GM18508 (cell line): ENCODE results near the gene PNMA8A.
"Not testable (repeated sequence)": the region's sequence is repeated elsewhere in the genome, so short reads cannot be mapped to it uniquely, and the experiment has no call there.

ENCODE experiments used
- ATAC-seq: cut with Tn5 transposase; IDR thresholded peaks from one replicate; pipeline ENCODE4 v1.9.1; 2021; ENCODE audit warnings: moderate number of reproducible peaks; ENCODE audit not compliant: insufficient read depth, unreplicated experiment

The PNMA8A gene

DNA sequence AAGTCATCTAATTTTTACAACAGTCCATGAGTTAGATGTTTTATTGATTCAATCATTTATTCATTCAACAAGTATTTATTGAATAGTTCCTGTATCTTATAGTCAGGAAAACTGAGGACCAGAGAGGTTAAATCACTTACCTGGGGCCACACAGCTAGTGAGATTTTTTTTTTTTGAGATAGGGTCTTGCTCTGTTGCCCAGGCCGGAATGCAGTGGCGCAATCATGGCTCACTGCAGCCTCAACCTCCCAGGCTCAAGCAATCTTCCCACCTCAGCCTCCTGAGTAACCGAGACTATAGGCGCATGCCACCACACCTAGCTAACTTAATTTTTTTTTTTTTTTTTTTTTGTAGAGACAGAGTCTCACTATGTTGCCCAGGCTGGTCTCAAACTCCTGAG, 35.7 kb downstream of the PNMA8A start:
- ATAC-seq: not testable (repeated sequence)

GRCh38 chr19:46435009-46435408, 36.4 kb downstream of the PNMA8A start:
- ATAC-seq: no peak

DNA sequence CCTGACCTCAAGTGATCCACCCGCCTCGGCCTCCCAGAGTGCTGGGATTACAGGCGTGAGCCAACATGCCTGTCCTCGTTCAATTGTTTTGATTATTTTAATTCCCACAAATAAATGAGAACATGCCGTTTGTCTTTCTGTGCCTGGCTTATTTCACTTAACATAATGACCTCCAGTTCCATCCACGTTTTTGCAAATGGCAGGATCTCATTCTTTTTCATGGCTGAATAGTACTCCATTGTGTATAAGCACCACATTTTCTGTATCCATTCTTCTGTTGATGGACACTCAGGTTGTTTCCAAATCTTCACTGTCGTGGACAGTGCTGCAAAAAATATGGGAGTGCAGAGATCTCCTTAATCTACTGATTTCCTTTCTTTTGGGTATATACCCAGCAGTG, 37.9 kb downstream of the PNMA8A start:
- not testable (repeated sequence) for ATAC-seq

DNA sequence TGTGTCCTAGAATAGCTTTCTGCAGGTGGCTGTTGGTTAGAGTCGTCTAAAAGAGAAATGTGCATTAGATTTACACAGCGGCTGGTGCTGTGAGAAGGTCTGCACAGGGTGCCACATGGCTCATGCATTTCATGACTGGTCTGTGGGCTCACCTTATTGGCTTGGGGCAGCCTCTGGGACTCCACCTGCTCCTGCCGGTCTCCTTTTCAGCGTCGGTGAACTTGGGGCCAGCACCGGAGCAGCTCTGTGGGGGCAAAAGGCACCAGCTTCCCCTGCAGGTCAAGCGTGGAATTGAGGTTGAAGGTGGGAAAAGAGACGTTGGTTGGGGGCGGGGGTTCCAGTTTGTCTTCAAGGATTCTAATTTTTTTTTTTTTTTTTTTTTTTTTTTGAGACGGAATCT, 39.5 kb downstream of the PNMA8A start:
- no peak for ATAC-seq

- ATAC-seq: no peak
Measured at GRCh38 chr19:46429999-46430398, 41.4 kb downstream of the PNMA8A start.

DNA sequence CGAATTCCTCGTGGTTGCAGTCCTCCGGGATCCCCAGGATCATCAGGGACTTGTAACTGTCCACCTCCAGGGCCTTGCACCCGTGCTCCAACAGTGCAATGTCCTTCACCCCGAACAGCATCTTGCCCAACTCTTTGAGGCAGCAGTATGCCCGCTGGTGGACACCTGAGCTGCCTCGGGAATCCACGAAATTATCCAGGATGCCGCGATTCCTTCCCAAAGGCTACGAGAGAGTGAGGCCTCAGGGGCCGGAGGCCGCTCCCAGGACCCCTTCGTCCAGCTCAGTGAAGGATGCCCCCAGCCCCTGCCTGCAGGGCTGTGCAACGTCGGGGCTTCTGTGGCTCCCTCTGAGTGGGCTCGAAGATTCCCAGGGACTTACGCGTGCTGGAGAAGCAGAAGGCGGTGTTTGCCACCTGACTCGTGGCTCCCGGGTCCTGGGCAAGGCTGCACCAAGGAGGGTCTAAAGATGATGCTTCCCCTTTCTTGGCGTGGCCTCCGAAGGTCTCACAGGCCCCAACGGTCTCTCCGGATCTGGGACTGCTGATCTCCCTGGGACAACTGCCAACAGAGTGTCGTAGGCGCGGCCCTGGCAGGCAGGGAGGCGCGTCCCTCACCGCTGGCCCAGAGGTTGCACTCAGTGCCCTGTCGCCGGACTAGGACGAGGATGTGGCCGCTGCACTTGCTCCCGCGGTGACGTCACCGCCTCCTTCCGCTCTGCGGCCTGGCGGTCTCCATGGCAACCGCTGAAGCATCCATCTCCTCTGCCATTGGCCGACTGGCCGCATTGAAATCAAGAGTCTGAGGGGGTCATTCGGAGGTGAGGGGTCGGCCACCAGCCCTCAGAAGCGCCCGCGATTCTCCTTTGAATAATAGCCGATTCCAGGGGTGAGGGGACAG, 42.9 kb downstream of the PNMA8A start, which contains the start of gene PNMA8C:
TSS of gene PNMA8C (minus strand) at position 698 of the 897 bp plus-strand sequence. CDS start at position 121, 577 bp downstream.
- no peak for ATAC-seq

DNA sequence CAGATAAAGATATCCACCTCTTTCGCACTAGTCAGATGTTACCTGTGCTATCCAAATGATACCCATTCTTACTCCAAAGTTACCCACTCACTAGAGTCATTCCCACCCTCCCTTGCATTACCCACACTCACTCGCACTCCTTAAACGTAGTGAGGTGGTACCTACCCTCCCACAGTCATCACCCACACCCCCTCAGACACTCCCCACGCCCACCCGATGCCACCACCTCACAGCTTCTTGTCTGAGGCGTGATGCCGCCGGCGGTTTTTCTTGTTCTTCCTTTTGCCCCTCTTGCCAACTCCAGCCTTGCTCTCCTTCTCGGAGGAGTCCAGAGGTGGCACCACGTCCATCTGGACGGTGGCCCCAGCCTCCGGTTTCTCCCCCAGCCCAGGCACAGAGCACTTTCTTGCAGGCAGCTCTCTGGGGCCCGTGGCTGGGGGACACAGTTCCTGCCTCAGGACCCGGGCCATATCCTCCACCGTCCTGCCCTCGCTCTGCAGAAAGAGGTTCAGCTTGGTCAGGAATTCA, 43.8 kb downstream of the PNMA8A start:
- no peak for ATAC-seq

- no peak for ATAC-seq
Measured at GRCh38 chr19:46426506-46427162, 44.7 kb downstream of the PNMA8A start.

DNA sequence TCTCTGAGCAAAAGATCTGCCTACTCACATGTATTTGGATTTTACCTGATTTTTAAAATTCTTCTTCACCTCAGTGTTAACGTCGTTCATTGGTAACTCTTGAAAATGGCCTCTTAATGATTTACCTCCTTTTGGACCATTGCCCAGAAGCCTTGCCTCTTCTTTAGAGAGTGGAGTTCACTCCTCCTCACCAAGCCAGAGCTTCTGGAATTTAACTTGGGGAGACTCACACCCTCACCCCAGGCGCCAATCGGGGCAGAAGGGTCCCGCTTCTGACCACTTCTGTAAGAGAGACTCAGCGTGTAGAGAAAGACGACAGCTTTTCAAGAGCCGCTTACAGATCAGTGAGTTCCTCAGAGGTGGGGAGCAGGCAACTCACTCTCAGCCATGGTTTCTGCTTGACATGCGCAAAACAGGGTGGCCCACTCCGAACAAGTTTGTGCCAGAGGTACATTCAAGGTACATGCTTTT, 45.3 kb downstream of the PNMA8A start:
- ATAC-seq: no peak

DNA sequence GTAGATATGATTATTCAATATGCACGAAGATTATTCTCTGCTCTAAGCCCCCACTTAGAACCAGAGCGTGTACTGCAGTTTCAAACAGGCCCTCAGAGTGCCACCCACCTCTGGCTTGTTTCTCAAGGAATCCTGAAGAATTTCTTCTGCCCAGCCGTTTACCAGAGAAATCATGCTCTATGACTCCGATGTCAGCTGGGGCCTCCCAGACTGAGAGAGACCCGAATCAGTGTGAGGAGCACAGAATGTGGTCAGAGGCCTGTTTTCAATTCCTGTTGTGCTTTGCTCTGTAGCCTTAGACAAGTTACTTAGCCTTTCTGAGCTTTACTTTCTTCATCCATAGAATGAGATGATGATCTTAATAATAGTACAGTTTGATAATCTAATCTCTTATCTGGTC, 48.2 kb downstream of the PNMA8A start:
- ATAC-seq: no peak

DNA sequence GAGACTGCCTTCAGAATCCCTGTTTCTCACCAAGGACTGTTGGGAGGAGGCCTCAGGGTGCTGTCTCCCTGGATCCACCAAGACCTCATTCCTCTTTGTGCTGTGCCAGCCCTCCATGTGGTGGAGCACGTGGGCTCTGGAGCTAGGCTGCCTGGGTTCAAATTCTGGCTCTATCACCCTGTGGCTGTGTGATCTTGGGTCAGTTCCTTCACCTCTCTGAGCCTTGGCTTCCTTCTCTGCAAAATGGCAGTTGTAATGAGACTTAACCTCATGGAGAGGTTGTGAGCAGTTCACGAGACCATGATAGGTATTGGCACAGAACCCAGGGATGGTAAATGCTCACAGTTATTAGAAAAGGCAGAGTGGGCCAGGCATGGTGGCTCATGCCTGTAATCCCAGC, 49.0 kb downstream of the PNMA8A start:
- no peak for ATAC-seq

GRCh38 chr19:46420056-46420455, 51.3 kb downstream of the PNMA8A start:
- ATAC-seq: no peak
